ENCODE data around the gene PPFIA1. TPM values are rescaled to one million over a fixed set of nuclear protein-coding genes. Genes with fewer than 3 reads are reported as not detected.

The PPFIA1 gene
- total and polyA plus RNA-seq, 10 of the 15 experiments (the other 5 are each of a cell fraction or from before 2014, with no cell fraction given): 5.2 to 26.2 (median 15.8) TPM

DNA sequence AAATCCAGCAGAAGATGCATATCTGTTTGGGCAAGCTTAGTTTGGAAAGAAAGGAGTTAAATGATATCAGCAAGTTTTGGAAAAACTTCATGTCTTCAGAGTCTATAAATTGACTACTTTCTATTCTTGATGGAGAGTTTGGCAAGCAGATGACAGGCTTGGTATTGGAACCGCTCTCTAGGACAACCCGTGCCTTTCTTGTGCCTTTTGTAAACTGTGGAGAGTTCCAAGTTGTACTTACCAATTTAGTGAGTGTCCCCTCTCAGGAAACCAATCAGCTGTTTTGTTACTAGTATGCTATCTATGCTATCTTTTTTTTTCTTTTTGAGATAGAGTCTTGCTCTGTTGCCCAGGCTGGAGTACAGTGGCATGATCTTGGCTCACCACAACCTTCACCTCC, 84.1 kb downstream of the PPFIA1 start:
- H3K9ac ChIP-seq (ENCODE audit: control insufficient read depth, insufficient read depth, low read length): no peak overlapping the region
- H2AFZ ChIP-seq (ENCODE audit: control insufficient read depth, low read depth, low read length): no peak overlapping the region
- intact Hi-C loops (cut with micrococcal nuclease; ENCODE audit: unreplicated experiment) (no loop called here), in situ Hi-C loops (cut with MboI) (no loop called here)
- H3K4me2 ChIP-seq (ENCODE audit: control insufficient read depth, insufficient read depth): no peak overlapping the region
- H3K4me1 ChIP-seq (ENCODE audit: control insufficient read depth, insufficient read depth, low read length): no peaks in the 10 kb centered on the region
- H3K4me3 ChIP-seq: no peak overlapping the region
- no peaks in the 10 kb centered on the region for H3K9me3 ChIP-seq (replicated peaks; ENCODE audit: control insufficient read depth, insufficient read depth, low read length)
- no peak overlapping the region for H3K27ac ChIP-seq (ENCODE audit: control insufficient read depth, insufficient read depth)
- ChIA-PET CTCF (no interaction called here), SMC1A (ENCODE audit: uncharacterized antibody, unreplicated experiment) (no interaction called here), POLR2A (no interaction called here), RAD21 (ENCODE audit: unreplicated experiment) (no interaction called here)
- H3K36me3 ChIP-seq (ENCODE audit: control insufficient read depth in 2 of 2, insufficient read depth in 2 of 2, low read length in 1 of 2): peaks cover 8 to 26% of the 10 kb centered on the region in 2 experiments
- no TSS peak for BruUV-seq (replicated peaks)
- H3K79me2 ChIP-seq (ENCODE audit: control insufficient read depth, insufficient read depth, low read length): no peaks in the 10 kb centered on the region
- no peaks in the 10 kb centered on the region for H3K27me3 ChIP-seq (replicated peaks in 1 of 2; ENCODE audit: control insufficient read depth in 2 of 2, insufficient read depth in 2 of 2, low read length in 1 of 2)
- FAIRE-seq (no peak), DNase-seq (ENCODE audit: low read depth, low spot score) (no peak), ATAC-seq (no peak)
- 89% methylated on average over 2 of the region's 2 CpGs for WGBS (ENCODE audit: insufficient coverage, insufficient replicate concordance, low lambda C conversion rate, missing lambda C conversion rate)
- H4K20me1 ChIP-seq (ENCODE audit: control insufficient read depth, insufficient read depth): no peaks in the 10 kb centered on the region
- no peak for TF ChIP-seq SIX5 (IDR thresholded peaks at IDR 0.05; ENCODE audit: low read depth, low read length, severe bottlenecking)
- TF ChIP-seq HDAC2 (IDR thresholded peaks at IDR 0.05): no peak
- TF ChIP-seq ZZZ3 (IDR thresholded peaks at IDR 0.05; ENCODE audit: control insufficient read depth, insufficient read length, low read depth): no peak
- TF ChIP-seq TCF3 (IDR thresholded peaks at IDR 0.05; ENCODE audit: borderline replicate concordance, insufficient read depth, low read depth, low read length): no peak
- no peak for TF ChIP-seq CHD4 (IDR thresholded peaks at IDR 0.05)
- no peak for TF ChIP-seq ELK1 (IDR thresholded peaks at IDR 0.05; ENCODE audit: low read depth, low read length)
- no peak for TF ChIP-seq PAX5 (IDR thresholded peaks at IDR 0.05; ENCODE audit: borderline replicate concordance, low read depth, low read length)
- no peak for TF ChIP-seq ZNF217 (IDR thresholded peaks at IDR 0.05)
- TF ChIP-seq, protein P1, sequence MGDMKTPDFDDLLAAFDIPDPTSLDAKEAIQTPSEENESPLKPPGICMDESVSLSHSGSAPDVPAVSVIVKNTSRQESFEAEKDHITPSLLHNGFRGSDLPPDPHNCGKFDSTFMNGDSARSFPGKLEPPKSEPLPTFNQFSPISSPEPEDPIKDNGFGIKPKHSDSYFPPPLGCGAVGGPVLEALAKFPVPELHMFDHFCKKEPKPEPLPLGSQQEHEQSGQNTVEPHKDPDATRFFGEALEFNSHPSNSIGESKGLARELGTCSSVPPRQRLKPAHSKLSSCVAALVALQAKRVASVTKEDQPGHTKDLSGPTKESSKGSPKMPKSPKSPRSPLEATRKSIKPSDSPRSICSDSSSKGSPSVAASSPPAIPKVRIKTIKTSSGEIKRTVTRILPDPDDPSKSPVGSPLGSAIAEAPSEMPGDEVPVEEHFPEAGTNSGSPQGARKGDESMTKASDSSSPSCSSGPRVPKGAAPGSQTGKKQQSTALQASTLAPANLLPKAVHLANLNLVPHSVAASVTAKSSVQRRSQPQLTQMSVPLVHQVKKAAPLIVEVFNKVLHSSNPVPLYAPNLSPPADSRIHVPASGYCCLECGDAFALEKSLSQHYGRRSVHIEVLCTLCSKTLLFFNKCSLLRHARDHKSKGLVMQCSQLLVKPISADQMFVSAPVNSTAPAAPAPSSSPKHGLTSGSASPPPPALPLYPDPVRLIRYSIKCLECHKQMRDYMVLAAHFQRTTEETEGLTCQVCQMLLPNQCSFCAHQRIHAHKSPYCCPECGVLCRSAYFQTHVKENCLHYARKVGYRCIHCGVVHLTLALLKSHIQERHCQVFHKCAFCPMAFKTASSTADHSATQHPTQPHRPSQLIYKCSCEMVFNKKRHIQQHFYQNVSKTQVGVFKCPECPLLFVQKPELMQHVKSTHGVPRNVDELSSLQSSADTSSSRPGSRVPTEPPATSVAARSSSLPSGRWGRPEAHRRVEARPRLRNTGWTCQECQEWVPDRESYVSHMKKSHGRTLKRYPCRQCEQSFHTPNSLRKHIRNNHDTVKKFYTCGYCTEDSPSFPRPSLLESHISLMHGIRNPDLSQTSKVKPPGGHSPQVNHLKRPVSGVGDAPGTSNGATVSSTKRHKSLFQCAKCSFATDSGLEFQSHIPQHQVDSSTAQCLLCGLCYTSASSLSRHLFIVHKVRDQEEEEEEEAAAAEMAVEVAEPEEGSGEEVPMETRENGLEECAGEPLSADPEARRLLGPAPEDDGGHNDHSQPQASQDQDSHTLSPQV (IDR thresholded peaks at IDR 0.05): no peak
- no peak for TF ChIP-seq BHLHE40 (IDR thresholded peaks at IDR 0.05; ENCODE audit: borderline replicate concordance in 1 of 2, low read depth in 2 of 2, low read length in 1 of 2)
- TF ChIP-seq MYC (IDR thresholded peaks at IDR 0.05; ENCODE audit: insufficient read depth, insufficient read length, insufficient replicate concordance, low read length, severe bottlenecking): no peak
- no peak for TF ChIP-seq JUNB (IDR thresholded peaks at IDR 0.05)
- TF ChIP-seq POU2F2 (IDR thresholded peaks at IDR 0.05; ENCODE audit: borderline replicate concordance, low read depth, low read length): no peak
- TF ChIP-seq ATF3 (IDR thresholded peaks at IDR 0.05; ENCODE audit: borderline replicate concordance, extremely low read depth, low read depth, low read length): no peak
- no peak for TF ChIP-seq BRCA1 (IDR thresholded peaks at IDR 0.05; ENCODE audit: low read depth, low read length)
- TF ChIP-seq STAT1 (conservative IDR thresholded peaks at IDR 0.05): no peak
- no peak for TF ChIP-seq NR2C1 (IDR thresholded peaks at IDR 0.05)
- TF ChIP-seq JUND (IDR thresholded peaks at IDR 0.05; ENCODE audit: low read depth, low read length): no peak
- no peak for TF ChIP-seq MEF2A (IDR thresholded peaks at IDR 0.05; ENCODE audit: insufficient read depth, low read depth, low read length)

Measured in GM12878 (cell line).